Osteoblast (primary cell): ENCODE results near the gene NRG3. TPM values are rescaled to one million over a fixed set of nuclear protein-coding genes. Genes with fewer than 3 reads are reported as not detected.

Experiments
- DNase-seq: peaks from one replicate; pipeline ENCODE4 v3.0.0; 2011; ENCODE audit warnings: low spot score, mixed read lengths; ENCODE audit not compliant: insufficient read length; ENCODE audit errors: missing footprints
- H2AFZ ChIP-seq: 2 replicates; pipeline ENCODE4 v1.6.0; 2011; ENCODE audit warnings: mild to moderate bottlenecking, low read length
- H3K27ac ChIP-seq: 2 replicates; pipeline ENCODE4 v1.5.1; 2011; ENCODE audit warnings: mild to moderate bottlenecking, low read depth, low read length, moderate library complexity
- H3K27me3 ChIP-seq: 2 replicates; pipeline ENCODE4 v1.6.0; 2012; ENCODE audit warnings: mild to moderate bottlenecking, control low read depth, inconsistent platforms, low read length, moderate library complexity; ENCODE audit not compliant: insufficient read depth
- H3K36me3 ChIP-seq: 2 replicates; pipeline ENCODE4 v1.5.1; 2011; ENCODE audit warnings: mild to moderate bottlenecking, low read length, control low read depth, moderate library complexity; ENCODE audit not compliant: insufficient read depth
- H3K4me1 ChIP-seq: 2 replicates; pipeline ENCODE4 v1.5.1; 2011; ENCODE audit warnings: mild to moderate bottlenecking, low read length, control low read depth, moderate library complexity; ENCODE audit not compliant: insufficient read depth
- H3K4me2 ChIP-seq: 2 replicates; pipeline ENCODE4 v1.6.0; 2011; ENCODE audit warnings: mild to moderate bottlenecking, low read length; ENCODE audit not compliant: insufficient read depth
- H3K4me3 ChIP-seq: fragments of 200-600 bp; sonication (generic); 3 replicates; pipeline ENCODE4 v1.5.1; 2012; ENCODE audit warnings: mild to moderate bottlenecking, low read length, inconsistent platforms; ENCODE audit not compliant: insufficient read depth
- H3K79me2 ChIP-seq: 2 replicates; pipeline ENCODE4 v1.6.0; 2012; ENCODE audit warnings: mild to moderate bottlenecking, low read length, control low read depth, inconsistent platforms; ENCODE audit not compliant: insufficient read depth
- H3K9me3 ChIP-seq: 2 replicates; pipeline ENCODE4 v1.5.1; 2011; ENCODE audit warnings: low read depth, low read length, control low read depth
- H4K20me1 ChIP-seq: 2 replicates; pipeline ENCODE4 v1.6.0; 2012; ENCODE audit warnings: mild to moderate bottlenecking, low read length, control low read depth; ENCODE audit not compliant: insufficient read depth
- CTCF ChIP-seq: IDR thresholded peaks from 2 replicates; pipeline ENCODE4 v1.5.1; 2011; ENCODE audit warnings: mild to moderate bottlenecking, low read depth, low read length, moderate library complexity; ENCODE audit errors: extremely low read depth
- total RNA-seq: library from RNA; depleted of rRNA; stranded (reverse); fragments of >200 nt; gene quantifications from 2 replicates; pipeline ENCODE4 v1.2.3, GENCODE V29; 2012

NRG3 gene
- total RNA-seq, 1 donor: not detected

- no peak overlapping the region for H3K4me2 ChIP-seq
- no peaks in the 10 kb centered on the region for H3K4me1 ChIP-seq
- H3K9me3 ChIP-seq: no peaks in the 10 kb centered on the region
- H4K20me1 ChIP-seq: no peaks in the 10 kb centered on the region
- H3K27ac ChIP-seq: no peak overlapping the region
- no peak overlapping the region for H2AFZ ChIP-seq
- no peaks in the 10 kb centered on the region for H3K27me3 ChIP-seq
- no peak for DNase-seq
- H3K4me3 ChIP-seq: no peak overlapping the region
- no peaks in the 10 kb centered on the region for H3K36me3 ChIP-seq
- no peak for TF ChIP-seq CTCF
- no peaks in the 10 kb centered on the region for H3K79me2 ChIP-seq
Measured at GRCh38 chr10:81944609-81945008, 69.6 kb downstream of the NRG3 start.

GRCh38 chr10:81949283-81949682 is 74.3 kb downstream of the NRG3 start:
- no peaks in the 10 kb centered on the region for H3K79me2 ChIP-seq
- TF ChIP-seq CTCF: no peak

GRCh38 chr10:81950358-81950757 is 75.4 kb downstream of the NRG3 start:
- Histone ChIP-seq H3K4me3 (no peak overlapping the region), H3K27me3 (no peaks in the 10 kb centered on the region), H3K27ac (no peak overlapping the region), H3K9me3 (peaks cover 2% of the 10 kb centered on the region), H4K20me1 (no peaks in the 10 kb centered on the region), H3K4me1 (no peaks in the 10 kb centered on the region), H3K4me2 (no peak overlapping the region), H2AFZ (no peak overlapping the region), H3K36me3 (no peaks in the 10 kb centered on the region), H3K79me2 (no peaks in the 10 kb centered on the region)
- no peak for DNase-seq
- no peak for TF ChIP-seq CTCF

More at GRCh38 chr10:81949283-81949682, 74.3 kb downstream of the NRG3 start:
- H3K27ac ChIP-seq: no peak overlapping the region
- DNase-seq: no peak
- H3K4me1 ChIP-seq: no peaks in the 10 kb centered on the region
- no peaks in the 10 kb centered on the region for H3K36me3 ChIP-seq
- no peaks in the 10 kb centered on the region for H4K20me1 ChIP-seq
- no peak overlapping the region for H2AFZ ChIP-seq
- H3K4me3 ChIP-seq: no peak overlapping the region
- H3K4me2 ChIP-seq: no peak overlapping the region
- H3K27me3 ChIP-seq: no peaks in the 10 kb centered on the region
- H3K9me3 ChIP-seq: no peaks in the 10 kb centered on the region

- peaks cover 2% of the 10 kb centered on the region for H3K9me3 ChIP-seq
- no peaks in the 10 kb centered on the region for H3K36me3 ChIP-seq
- no peak for DNase-seq
- H3K27me3 ChIP-seq: no peaks in the 10 kb centered on the region
- H4K20me1 ChIP-seq: no peaks in the 10 kb centered on the region
- H3K79me2 ChIP-seq: no peaks in the 10 kb centered on the region
- TF ChIP-seq CTCF: no peak
- no peak overlapping the region for H3K27ac ChIP-seq
- H3K4me1 ChIP-seq: no peaks in the 10 kb centered on the region
- no peak overlapping the region for H2AFZ ChIP-seq
- H3K4me3 ChIP-seq: no peak overlapping the region
- H3K4me2 ChIP-seq: no peak overlapping the region
Measured at GRCh38 chr10:81953420-81953819, 78.4 kb downstream of the NRG3 start.
